B cell (primary cell): ENCODE results near the gene RERE. TPM values are rescaled to one million over a fixed set of nuclear protein-coding genes. Genes with fewer than 3 reads are reported as not detected.

ENCODE experiments used
- ATAC-seq: fragments of 200-7000 bp; cut with Tn5 transposase; one replicate; pipeline ENCODE4 v1.10.0; 2021; ENCODE audit warnings: low read depth, mild to moderate bottlenecking, moderate number of reproducible peaks, moderate library complexity
- CTCF ChIA-PET: fragments of 350-600 bp; sonication (Branson Sonifier 250); formaldehyde crosslinking; loops from one replicate; lab custom pipeline; 2021; ENCODE audit warnings: antibody characterized with exemption, inconsistent platforms; lab: Charles Lee
- POLR2A ChIA-PET: fragments of 350-600 bp; sonication (Branson Sonifier 250); formaldehyde crosslinking; loops from one replicate; lab custom pipeline; 2021; ENCODE audit warnings: antibody characterized with exemption; lab: Charles Lee
- DNase-seq: peaks from one replicate; pipeline ENCODE4 v3.0.0; 2013
- H2AFZ ChIP-seq: 2 replicates; pipeline ENCODE4 v1.6.1; 2012; ENCODE audit warnings: mild to moderate bottlenecking, low read depth, low read length; ENCODE audit not compliant: insufficient read depth, poor library complexity, severe bottlenecking
- H3K27ac ChIP-seq, 2 donors: 1 replicate in 1 of 2; 2 replicates in 1 of 2; pipeline ENCODE4 v1.5.1; 2012 to 2013; ENCODE audit warnings: low read length in 2 of 2, mild to moderate bottlenecking in 2 of 2, moderate library complexity in 1 of 2
- H3K27me3 ChIP-seq, 4 experiments: fragments of 200-600 bp in 1 of 4; sonication (generic) in 1 of 4; replicated peaks in 1 of 4; 1 replicate in 2 of 4; 2 replicates in 2 of 4; pipeline versions ENCODE4 v1.6.1 to v1.7.0; 2013 to 2016; ENCODE audit warnings: low read length in 3 of 4, mild to moderate bottlenecking in 2 of 4, mixed read lengths in 1 of 4, moderate library complexity in 1 of 4; ENCODE audit not compliant: insufficient read depth in 4 of 4, control insufficient read depth in 3 of 4; ENCODE audit errors: control extremely low read depth in 1 of 4
- H3K36me3 ChIP-seq, 2 experiments: replicated peaks in 1 of 2; 1 replicate in 1 of 2; 2 replicates in 1 of 2; pipeline versions ENCODE4 v1.6.1 to v1.7.1; 2013; ENCODE audit warnings: low read length in 1 of 2; ENCODE audit not compliant: insufficient read depth in 2 of 2, control insufficient read depth in 1 of 2; ENCODE audit errors: control extremely low read depth in 1 of 2, extremely low read depth in 1 of 2
- H3K4me1 ChIP-seq, 2 donors: fragments of 200-600 bp in 1 of 2; sonication (generic) in 1 of 2; 1 replicate in 1 of 2; 2 replicates in 1 of 2; pipeline versions ENCODE4 v1.5.1 to v1.6.1; 2013 to 2017; ENCODE audit warnings: low read length in 2 of 2; ENCODE audit not compliant: control insufficient read depth in 2 of 2, insufficient read depth in 2 of 2
- H3K4me2 ChIP-seq: replicated peaks from 2 replicates; pipeline ENCODE3; 2012; ENCODE audit warnings: mild to moderate bottlenecking, low read depth, low read length; ENCODE audit not compliant: poor library complexity, severe bottlenecking
- H3K4me3 ChIP-seq, 5 experiments: fragments of 200-600 bp in 1 of 5; sonication (generic) in 1 of 5; 1 replicate in 3 of 5; 2 replicates in 2 of 5; pipeline versions ENCODE4 v1.5.1 to v1.7.0; 2011 to 2016; ENCODE audit warnings: low read length in 4 of 5, mild to moderate bottlenecking in 4 of 5, low read depth in 2 of 5, control low read depth in 1 of 5, moderate library complexity in 1 of 5; ENCODE audit not compliant: insufficient read depth in 1 of 5; ENCODE audit errors: control extremely low read depth in 1 of 5, extremely low read depth in 1 of 5
- H3K79me2 ChIP-seq: fragments of 200-600 bp; sonication (generic); one replicate; pipeline ENCODE4 v1.6.0; 2016; ENCODE audit warnings: low read length; ENCODE audit not compliant: control insufficient read depth, insufficient read depth
- H3K9ac ChIP-seq: fragments of 200-600 bp; sonication (generic); 2 replicates; pipeline ENCODE4 v1.6.1; 2017; ENCODE audit warnings: mild to moderate bottlenecking, low read length, moderate library complexity
- H3K9me3 ChIP-seq, 3 donors: one replicate each; pipeline versions ENCODE4 v1.6.1 to v1.7.1; 2013; ENCODE audit warnings: low read length in 2 of 3; ENCODE audit not compliant: control insufficient read depth in 2 of 3, insufficient read depth in 1 of 3; ENCODE audit errors: control extremely low read depth in 1 of 3
- H4K20me1 ChIP-seq: 2 replicates; pipeline ENCODE4 v1.6.0; 2012; ENCODE audit warnings: mild to moderate bottlenecking, low read length; ENCODE audit not compliant: insufficient read depth, control insufficient read depth, poor library complexity, severe bottlenecking
- H3K27ac Mint-ChIP-seq: one replicate; pipeline ENCODE4 v1.8.0; 2021; ENCODE audit warnings: mixed read lengths
- H3K27me3 Mint-ChIP-seq: one replicate; pipeline ENCODE4 v1.8.0; 2021; ENCODE audit warnings: mixed read lengths
- H3K4me1 Mint-ChIP-seq: one replicate; pipeline ENCODE4 v1.8.0; 2021; ENCODE audit warnings: mixed read lengths
- H3K4me3 Mint-ChIP-seq: one replicate; pipeline ENCODE4 v1.8.0; 2021; ENCODE audit warnings: mixed read lengths
- H3K9me3 Mint-ChIP-seq: one replicate; pipeline ENCODE4 v1.8.0; 2022; ENCODE audit warnings: mixed read lengths; ENCODE audit not compliant: insufficient read depth
- CTCF ChIP-seq: fragments of 200-600 bp; IDR thresholded peaks from one replicate; pipeline ENCODE4 v1.8.0; 2022; ENCODE audit warnings: antibody characterized with exemption, mild to moderate bottlenecking
- EZH2 ChIP-seq: IDR thresholded peaks from 2 replicates; pipeline ENCODE4 v1.6.1; 2012; ENCODE audit warnings: borderline replicate concordance, low read depth, mild to moderate bottlenecking, moderate library complexity, low read length; ENCODE audit not compliant: insufficient read depth, poor library complexity, severe bottlenecking
- WGBS: methylation state at CpG from one replicate; pipeline ENCODE4 v1.1.5; 2013; ENCODE audit warnings: missing lambda C conversion rate; ENCODE audit not compliant: insufficient coverage; 5-methylcytosine and 5-hydroxymethylcytosine counted together
- intact Hi-C: fragments of 100-400 bp; cut with micrococcal nuclease; formaldehyde crosslinking; loops from one replicate; pipeline ENCODE4 v1.10.0; 2022
- polyA plus RNA-seq: library from polyadenylated mRNA; depleted of rRNA; stranded (reverse); fragments of >200 nt; gene quantifications from 2 replicates; pipeline ENCODE4 v1.2.3, GENCODE V29; 2012
- total RNA-seq, 2 donors: library from RNA; stranded (reverse); fragments of 120-200 nt in 1 of 2; gene quantifications; 1 replicate in 1 of 2; 2 replicates in 1 of 2; pipeline versions ENCODE4 v1.2.3 to v1.2.4, GENCODE V29; 2013 to 2022

The RERE gene
- total and polyA plus RNA-seq, 2 donors (not counting 1 experiment from before 2014, with no cell fraction given): 27.3 to 132 TPM

- no peaks in the 10 kb centered on the region for H3K9me3 ChIP-seq
- no peak for ATAC-seq
- Mint-ChIP-seq H3K27me3 (no peaks in the 10 kb centered on the region), H3K9me3 (no peaks in the 10 kb centered on the region), H3K27ac (no peak overlapping the region), H3K4me1 (peaks cover 9% of the 10 kb centered on the region), H3K4me3 (no peak overlapping the region)
- DNase-seq: no peak
- H4K20me1 ChIP-seq: no peaks in the 10 kb centered on the region
- no peak overlapping the region for H3K27ac ChIP-seq
- no peak for TF ChIP-seq CTCF
- no peak for TF ChIP-seq EZH2
- no peak overlapping the region for H3K9ac ChIP-seq
- H3K36me3 ChIP-seq: no peaks in the 10 kb centered on the region
- H3K27me3 ChIP-seq: no peaks in the 10 kb centered on the region
- ChIA-PET POLR2A (no interaction called here), CTCF (no interaction called here)
- no peak overlapping the region for H2AFZ ChIP-seq
- peaks cover 30% of the 10 kb centered on the region for H3K79me2 ChIP-seq
- H3K4me1 ChIP-seq: peaks cover 4 to 5% of the 10 kb centered on the region in 2 donors
- no peak overlapping the region for H3K4me2 ChIP-seq
- no peak overlapping the region for H3K4me3 ChIP-seq
- WGBS: 40% methylated on average over 1 of the region's 3 CpGs
- intact Hi-C loops: no loop called here
Observed at GRCh38 chr1:8746554-8746953, 70.9 kb downstream of the RERE start.

GRCh38 chr1:8745749-8746390 lies 71.6 kb downstream of the RERE start:
- TF ChIP-seq CTCF (no peak), EZH2 (no peak)
- POLR2A ChIA-PET: no interaction called here
- WGBS: 7% methylated on average over 1 of the region's 6 CpGs

More at GRCh38 chr1:8745749-8746390, 71.6 kb downstream of the RERE start:
- ATAC-seq (no peak), DNase-seq (no peak)
- Histone ChIP-seq H3K9ac (no peak overlapping the region), H4K20me1 (no peaks in the 10 kb centered on the region), H3K4me1 (peaks cover 4 to 5% of the 10 kb centered on the region in 2 donors), H2AFZ (no peak overlapping the region), H3K9me3 (no peaks in the 10 kb centered on the region), H3K79me2 (peaks cover 37% of the 10 kb centered on the region), H3K4me2 (no peak overlapping the region), H3K27me3 (no peaks in the 10 kb centered on the region), H3K27ac (no peak overlapping the region), H3K36me3 (no peaks in the 10 kb centered on the region), H3K4me3 (no peak overlapping the region)
- CTCF ChIA-PET: no interaction called here
- intact Hi-C loops: no loop called here
- Mint-ChIP-seq H3K9me3 (no peaks in the 10 kb centered on the region), H3K27me3 (no peaks in the 10 kb centered on the region), H3K27ac (no peak overlapping the region), H3K4me3 (no peak overlapping the region), H3K4me1 (peaks cover 9% of the 10 kb centered on the region)
